ENCODE data around the gene MDN1.

- TF ChIP-seq BHLHE40 (IDR thresholded peaks at IDR 0.05; ENCODE audit: borderline replicate concordance) (no peak), CTBP1 (IDR thresholded peaks at IDR 0.05; ENCODE audit: borderline replicate concordance) (no peak), LEF1 (IDR thresholded peaks at IDR 0.05; ENCODE audit: borderline replicate concordance) (no peak)
Observed at GRCh38 chr6:89599727-89600126, 219.9 kb downstream of the MDN1 start.

All from HEK293T (cell line).